Measurements from ENCODE around the gene MTA1.

Gene MTA1

GRCh38 chr14:105424861-105425260 is 5.2 kb downstream of the MTA1 start:
- DNase-seq (ENCODE audit: low spot score) = no peak

DNA sequence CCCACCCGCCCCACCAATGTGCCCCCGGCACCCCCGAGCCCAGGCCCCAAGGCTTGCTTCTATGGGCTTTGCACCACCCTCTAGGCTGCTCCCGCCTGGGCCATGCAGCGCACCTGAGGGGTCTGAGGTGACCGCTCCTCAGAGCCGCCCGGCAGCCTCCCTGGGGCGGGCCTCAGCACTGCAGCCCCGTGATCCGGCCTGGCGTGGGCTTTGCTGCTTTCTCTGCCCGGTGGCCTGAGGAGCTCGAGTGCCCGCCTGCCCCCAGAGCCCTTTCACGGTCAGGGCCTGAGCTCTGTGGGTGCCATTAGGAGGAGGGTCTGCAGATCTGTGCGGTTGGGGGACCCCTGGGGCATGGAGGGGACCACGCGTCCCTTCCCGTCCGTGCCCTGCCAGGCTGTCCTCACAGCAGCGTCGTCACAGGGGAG is 6.2 kb downstream of the MTA1 start:
- no peak for DNase-seq (ENCODE audit: low spot score)

- no peak for DNase-seq (ENCODE audit: low spot score)
Observed at GRCh38 chr14:105426416-105427130, 6.9 kb downstream of the MTA1 start.

DNA sequence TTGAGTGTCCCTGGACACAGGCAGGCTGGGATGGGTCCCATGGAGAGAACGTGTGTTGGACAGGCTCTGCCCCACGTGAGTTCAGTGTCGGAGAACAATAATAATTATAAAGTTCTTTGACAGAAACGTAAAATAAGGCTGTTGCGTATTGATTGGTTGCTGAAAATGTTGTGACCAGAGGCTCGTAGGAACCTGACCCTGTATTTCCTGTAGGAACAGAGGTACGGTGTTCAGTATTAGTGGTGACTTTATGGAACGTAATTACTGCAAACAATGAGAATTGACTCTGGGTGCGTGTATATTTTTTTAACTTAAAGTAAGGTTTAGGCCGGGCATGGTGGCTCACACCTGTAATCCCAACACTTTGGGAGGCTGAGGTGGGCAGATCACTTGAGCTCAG is 7.8 kb downstream of the MTA1 start:
- DNase-seq (ENCODE audit: low spot score) = no peak

DNA sequence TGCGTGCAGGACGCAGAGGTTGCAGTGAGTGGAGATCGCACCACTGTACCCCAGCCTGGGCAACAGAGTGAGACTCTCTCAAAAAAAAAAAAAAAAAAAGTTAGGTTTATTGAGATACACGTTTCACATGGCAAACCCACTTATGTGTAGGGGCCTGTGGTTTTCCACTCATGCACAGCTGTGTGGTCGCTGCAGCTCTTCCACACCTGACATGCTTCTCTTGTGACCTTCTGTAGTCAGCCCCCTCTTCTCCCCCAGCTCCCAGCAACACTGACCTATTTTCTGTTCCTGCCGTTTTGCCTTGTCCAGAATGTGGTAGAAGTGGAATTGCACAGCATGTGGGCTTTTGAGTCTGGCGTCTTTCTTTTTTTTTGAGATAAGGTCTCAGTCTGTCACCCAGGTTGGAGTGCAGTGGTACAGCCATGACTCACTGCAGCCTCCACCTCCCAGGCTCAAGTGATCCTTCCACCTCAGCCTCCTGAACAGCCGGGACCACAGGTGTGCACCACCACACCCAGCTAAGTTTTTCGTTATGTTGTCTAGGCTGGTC is 8.4 kb downstream of the MTA1 start:
- no peak for DNase-seq (ENCODE audit: low spot score)

DNA sequence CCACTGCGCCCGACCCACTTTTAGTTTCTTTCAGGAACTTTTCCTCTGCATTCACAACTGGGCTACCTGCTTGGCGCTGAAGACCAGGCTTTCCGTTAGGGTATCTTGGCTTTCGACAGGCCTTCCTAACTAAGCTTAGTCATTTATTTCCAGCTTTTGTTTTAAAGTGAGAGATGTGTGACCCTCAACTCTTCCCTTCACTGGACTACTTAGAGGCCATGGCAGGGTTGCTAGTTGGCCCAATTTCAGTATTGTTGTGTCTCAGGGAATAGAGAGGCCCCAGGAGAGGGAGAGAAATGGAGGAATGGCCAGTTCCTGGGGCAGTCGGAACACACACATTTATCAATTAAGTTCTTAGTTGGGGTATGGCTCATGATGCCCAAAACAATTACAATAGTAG is 10.4 kb downstream of the MTA1 start:
- no peak for DNase-seq (ENCODE audit: low spot score)

DNA sequence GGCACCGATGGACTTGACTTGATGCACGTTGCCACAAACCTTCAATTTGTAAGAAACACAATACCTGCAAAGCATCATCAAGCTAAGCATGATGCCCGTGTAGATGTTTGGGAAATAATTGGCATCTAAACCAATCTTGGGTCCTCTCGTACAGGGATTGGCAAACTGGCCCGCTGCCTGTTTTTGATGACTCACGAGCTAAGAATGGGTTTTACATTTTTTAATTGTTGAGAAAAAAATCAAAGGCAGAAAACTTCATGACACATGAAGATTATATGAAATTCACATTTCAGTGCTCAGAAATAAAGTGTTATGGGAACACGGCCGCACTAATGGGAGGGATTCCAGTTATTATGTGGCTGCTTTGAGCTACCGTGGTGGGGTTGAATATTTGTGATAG is 10.9 kb downstream of the MTA1 start:
- no peak for DNase-seq (ENCODE audit: low spot score)

DNA sequence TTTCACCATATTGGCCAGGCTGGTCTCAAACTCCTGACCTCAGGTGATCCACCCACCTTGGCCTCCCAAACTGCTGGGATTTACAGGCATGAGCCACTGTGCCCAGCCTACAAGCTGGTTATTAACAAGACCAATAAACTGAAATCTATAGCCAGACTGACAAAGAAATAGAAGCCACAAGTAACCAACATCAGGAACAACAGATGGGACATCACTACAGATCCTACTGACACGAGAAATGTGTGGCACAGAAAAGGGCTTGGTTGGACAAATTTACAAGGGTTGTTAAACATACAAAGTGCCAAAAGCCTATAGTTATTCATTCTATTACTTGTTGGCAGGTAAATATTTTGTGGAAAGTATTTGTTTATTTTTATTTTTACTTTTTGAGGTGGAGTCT is 11.6 kb downstream of the MTA1 start:
- no peak for DNase-seq (ENCODE audit: low spot score)

DNA sequence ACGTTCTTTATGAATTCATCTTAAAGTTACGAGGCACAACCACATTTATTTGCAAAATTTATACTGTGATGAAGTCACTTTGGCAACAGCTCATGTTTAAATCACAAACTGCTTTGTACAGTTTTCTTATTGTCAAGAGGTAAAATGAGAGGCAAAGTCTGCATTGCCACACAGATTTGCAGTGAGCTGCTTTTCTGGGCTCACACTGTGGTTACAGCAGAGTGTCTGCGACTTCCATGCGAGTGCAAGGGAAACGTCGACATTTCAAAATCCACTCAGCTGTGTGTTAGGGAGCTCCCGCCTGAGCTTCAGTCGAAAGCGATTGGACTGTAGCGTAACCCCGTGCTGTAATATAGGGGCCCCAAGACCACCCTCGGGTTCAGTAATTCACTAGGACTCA is 13.0 kb downstream of the MTA1 start:
- no peak for DNase-seq (ENCODE audit: low spot score)

DNA sequence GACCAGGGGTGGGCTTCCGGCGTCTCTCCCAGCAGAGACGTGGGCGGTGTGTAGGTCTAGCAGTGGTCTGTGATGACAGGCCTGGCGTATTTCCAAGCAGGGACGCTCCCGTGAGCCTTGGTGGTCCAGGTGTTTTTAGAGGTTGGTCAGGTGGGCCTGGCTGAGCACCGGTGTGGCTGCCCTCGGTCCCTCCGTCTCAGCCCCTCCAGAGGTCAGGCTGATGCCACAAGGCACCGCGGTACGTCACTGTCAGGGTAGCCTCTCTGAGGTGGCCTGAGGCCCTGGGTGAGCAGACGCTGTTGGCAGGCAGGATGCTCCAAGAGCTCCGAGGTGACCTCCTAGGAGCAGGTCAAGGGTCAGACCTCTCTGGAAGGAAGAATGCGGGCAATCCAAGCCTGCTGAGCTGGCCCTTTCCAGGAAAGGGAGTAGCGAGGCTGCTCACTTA is 13.6 kb downstream of the MTA1 start:
- DNase-seq (ENCODE audit: low spot score) = no peak

- no peak for DNase-seq (ENCODE audit: low spot score)
Observed at GRCh38 chr14:105436402-105436801, 16.8 kb downstream of the MTA1 start.

GRCh38 chr14:105436891-105437722 is 17.5 kb downstream of the MTA1 start:
- DNase-seq (ENCODE audit: low spot score) = no peak

DNA sequence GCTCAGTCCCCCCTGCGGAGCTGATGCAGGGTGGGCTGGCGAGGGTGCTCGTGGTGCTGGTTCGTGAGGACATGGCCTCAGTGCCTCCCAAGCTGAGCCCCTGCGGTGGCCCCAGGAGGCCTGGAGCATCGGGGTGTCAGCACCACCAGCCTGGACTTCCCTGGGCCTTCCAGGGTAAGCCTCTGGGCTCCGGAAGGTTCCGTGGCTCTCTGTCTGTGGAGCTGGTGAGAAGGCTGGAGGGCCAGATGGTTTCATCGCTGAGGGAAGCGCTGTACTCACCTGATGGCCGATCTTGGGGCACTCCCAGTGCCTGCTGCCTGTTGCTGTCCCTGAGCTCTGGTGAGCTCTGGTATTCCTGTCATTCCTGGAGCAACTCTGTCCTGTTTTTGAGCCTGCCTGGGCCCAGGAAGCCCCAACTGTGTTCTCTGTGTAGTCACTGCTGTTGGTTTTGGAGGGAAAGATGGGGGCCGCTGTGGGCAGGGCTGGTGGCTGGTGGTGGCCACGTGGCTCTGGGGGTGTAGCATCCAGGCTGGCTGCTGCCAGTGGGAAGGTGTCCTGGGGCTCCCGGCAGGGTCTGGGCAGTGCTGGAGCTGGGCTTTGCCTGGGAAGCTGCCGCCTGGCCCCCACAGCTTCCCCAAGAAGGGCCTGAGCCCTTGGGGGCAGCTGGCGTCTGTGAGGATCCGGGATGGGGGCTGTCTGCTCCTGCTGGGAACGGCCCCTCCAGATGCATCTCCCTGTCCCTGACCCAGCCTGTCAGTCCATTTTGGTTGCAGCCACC is 18.3 kb downstream of the MTA1 start:
- DNase-seq (ENCODE audit: low spot score) = no peak

GRCh38 chr14:105439179-105439578 is 19.6 kb downstream of the MTA1 start:
- no peak for DNase-seq (ENCODE audit: low spot score)

- no peak for DNase-seq (ENCODE audit: low spot score)
Observed at GRCh38 chr14:105439710-105440553, 20.3 kb downstream of the MTA1 start.

- no peak for DNase-seq (ENCODE audit: low spot score)
Observed at GRCh38 chr14:105440554-105440900, 20.9 kb downstream of the MTA1 start.

DNA sequence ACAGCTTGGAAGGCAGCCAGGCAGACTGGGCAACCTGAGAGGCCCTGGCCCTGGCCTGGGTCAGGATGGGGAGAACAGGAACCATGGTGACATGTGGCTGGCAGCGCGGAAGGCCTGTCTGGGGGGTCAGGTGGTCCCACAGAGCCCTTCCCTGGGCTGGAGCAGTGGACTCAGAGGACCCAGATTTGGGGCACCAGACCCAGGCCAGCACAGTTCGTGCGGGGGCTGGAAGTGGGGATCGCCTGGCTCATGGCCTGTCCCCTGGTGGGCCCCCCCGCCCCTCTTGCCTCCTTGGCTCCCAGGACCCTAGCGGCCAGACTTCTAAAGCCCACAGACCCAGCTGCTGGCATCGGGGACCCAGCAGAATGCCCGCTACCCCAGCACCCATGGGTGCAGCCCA is 21.4 kb downstream of the MTA1 start:
- no peak for DNase-seq (ENCODE audit: low spot score)

DNA sequence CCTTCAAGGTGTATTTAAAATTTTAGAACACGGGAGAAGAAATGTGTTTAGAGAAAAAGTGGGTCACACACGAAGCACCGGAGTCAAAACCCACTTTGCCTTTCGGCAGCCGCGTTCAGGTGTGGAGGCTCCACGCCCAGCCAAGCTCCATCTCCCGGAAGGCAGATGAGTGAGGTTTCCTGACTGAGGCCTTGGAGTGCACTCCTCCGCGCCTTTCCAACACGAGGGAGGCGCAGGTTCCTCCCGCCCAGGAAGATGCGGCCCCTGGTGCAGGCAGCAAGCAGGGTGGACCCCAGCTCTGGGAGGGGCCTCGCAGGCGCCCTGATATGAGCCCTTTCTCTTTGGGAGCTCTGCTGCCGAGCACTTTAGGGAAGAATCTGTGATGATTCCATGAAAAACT is 22.5 kb downstream of the MTA1 start:
- no peak for DNase-seq (ENCODE audit: low spot score)

DNA sequence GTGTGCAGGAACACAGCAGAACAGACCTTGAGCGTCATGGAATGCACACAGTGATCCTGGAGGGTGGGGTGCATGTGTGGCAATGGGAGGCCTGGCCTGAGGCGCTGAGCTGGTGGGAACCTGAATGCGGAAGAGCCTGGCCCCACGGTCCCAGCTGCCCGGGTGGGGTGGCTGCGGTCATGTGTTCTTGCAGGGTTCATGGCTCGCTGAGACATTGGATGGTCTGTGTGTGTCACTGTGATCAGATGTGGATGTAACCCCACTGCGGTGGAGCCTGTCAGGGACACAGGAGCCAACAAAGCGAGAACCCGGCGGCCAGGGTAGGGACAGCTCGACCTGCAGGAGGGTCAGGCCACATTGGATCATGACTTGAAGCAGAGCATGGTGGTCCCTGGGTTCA is 23.2 kb downstream of the MTA1 start:
- no peak for DNase-seq (ENCODE audit: low spot score)

GRCh38 chr14:105444859-105445258 is 25.2 kb downstream of the MTA1 start:
- no peak for DNase-seq (ENCODE audit: low spot score)

GRCh38 chr14:105445290-105445689 is 25.7 kb downstream of the MTA1 start:
- no peak for DNase-seq (ENCODE audit: low spot score)
